GM12878 (cell line): ENCODE data around the gene FAM114A1. TPM values are rescaled to one million over a fixed set of nuclear protein-coding genes. Genes with fewer than 3 reads are reported as not detected.

Experiments
- BMI1 ChIP-seq: fragments of 450-650 bp; IDR thresholded peaks from 2 replicates; pipeline ENCODE4 v1.6.1; 2016; ENCODE audit warnings: mild to moderate bottlenecking, moderate library complexity, borderline replicate concordance
- FOS ChIP-seq: IDR thresholded peaks from 3 replicates; pipeline ENCODE4 v1.6.1; 2011; ENCODE audit warnings: borderline replicate concordance; ENCODE audit not compliant: insufficient read length; ENCODE audit errors: extremely low read depth
- POLR2AphosphoS5 ChIP-seq: IDR thresholded peaks from 2 replicates; pipeline ENCODE4 v1.6.1; 2011; ENCODE audit warnings: mild to moderate bottlenecking, low read length, inconsistent platforms
- POU2F2 ChIP-seq: IDR thresholded peaks from 3 replicates; pipeline ENCODE4 v1.6.1; 2011; ENCODE audit warnings: low read depth, mild to moderate bottlenecking, low read length, borderline replicate concordance
- SUPT20H ChIP-seq: IDR thresholded peaks from 2 replicates; pipeline ENCODE4 v1.6.1; 2011; ENCODE audit warnings: low read depth, mild to moderate bottlenecking, low read length, moderate library complexity, borderline replicate concordance; ENCODE audit not compliant: control insufficient read depth
- ZNF207 ChIP-seq: fragments of 450-650 bp; IDR thresholded peaks from 2 replicates; pipeline ENCODE4 v1.6.1; 2014; ENCODE audit warnings: antibody characterized with exemption, mild to moderate bottlenecking, borderline replicate concordance
- ZNF592 ChIP-seq: fragments of 450-650 bp; IDR thresholded peaks from 2 replicates; pipeline ENCODE4 v1.6.1; 2017; ENCODE audit warnings: mild to moderate bottlenecking, moderate library complexity
- polyA plus RNA-seq, 11 experiments: library from polyadenylated mRNA; depleted of rRNA in 4 of 11; unstranded in 6 of 11; stranded (reverse) in 5 of 11; fragments of >200 nt; fragmentation: Nextera tagmentation in 4 of 11; fragmentation: Illumina TruSeq in 1 of 11; extraction: Ambion mirVana in 4 of 11; extraction: Trizol in 1 of 11; gene quantifications; 1 replicate in 1 of 11; 2 replicates in 10 of 11; pipeline versions ENCODE4 v1.2.1 to v1.2.3, GENCODE V29; 2011 to 2016; ENCODE audit warnings: inconsistent platforms in 2 of 11, missing spikeins in 2 of 11, low read depth in 1 of 11
- total RNA-seq, 4 experiments: library from RNA; depleted of rRNA in 3 of 4; stranded (reverse); fragments of >200 nt in 3 of 4; fragmentation: Illumina TruSeq in 1 of 4; extraction: Trizol in 1 of 4; gene quantifications; 2 replicates each; pipeline versions ENCODE4 v1.2.1 to v1.2.3, GENCODE V29; 2013 to 2021
- TF ChIP-seq, protein P1 (sequence below): IDR thresholded peaks from 2 replicates; pipeline ENCODE4 v1.6.1; 2011; ENCODE audit warnings: low read depth, low read length, improper control_type of control experiment, borderline replicate concordance

FAM114A1 gene
- total and polyA plus RNA-seq, 10 of the 15 experiments (the other 5 are each of a cell fraction or from before 2014, with no cell fraction given), result 1.3 to 6.2 (median 3.9) TPM

- TF ChIP-seq BMI1, result no peak
- no peak for TF ChIP-seq SUPT20H
- TF ChIP-seq ZNF592, result no peak
- no peak for TF ChIP-seq POLR2AphosphoS5
- TF ChIP-seq FOS, result no peak
- TF ChIP-seq, protein P1, sequence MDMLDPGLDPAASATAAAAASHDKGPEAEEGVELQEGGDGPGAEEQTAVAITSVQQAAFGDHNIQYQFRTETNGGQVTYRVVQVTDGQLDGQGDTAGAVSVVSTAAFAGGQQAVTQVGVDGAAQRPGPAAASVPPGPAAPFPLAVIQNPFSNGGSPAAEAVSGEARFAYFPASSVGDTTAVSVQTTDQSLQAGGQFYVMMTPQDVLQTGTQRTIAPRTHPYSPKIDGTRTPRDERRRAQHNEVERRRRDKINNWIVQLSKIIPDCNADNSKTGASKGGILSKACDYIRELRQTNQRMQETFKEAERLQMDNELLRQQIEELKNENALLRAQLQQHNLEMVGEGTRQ, result no peak
- no peak for TF ChIP-seq ZNF207
- TF ChIP-seq POU2F2, result no peak
These were observed 23.7 kb downstream of the FAM114A1 start (continued) for GRCh38 chr4:38891051-38891983.
